NOMO-1 (cell line): Measurements from ENCODE around the gene KRTAP29-1.
A peak's percentile ranks its signal among the peaks of the same experiment; 100 is the strongest.
"Not testable (repeated sequence)": the region's sequence is repeated elsewhere in the genome, so short reads cannot be mapped to it uniquely, and the experiment has no call there.

Source experiments
- DNase-seq, 2 experiments: peaks; one replicate each; lab custom pipeline; 2025; ENCODE audit not compliant: unreplicated experiment in 2 of 2; lab: John Stamatoyannopoulos, UW

Gene KRTAP29-1

DNA sequence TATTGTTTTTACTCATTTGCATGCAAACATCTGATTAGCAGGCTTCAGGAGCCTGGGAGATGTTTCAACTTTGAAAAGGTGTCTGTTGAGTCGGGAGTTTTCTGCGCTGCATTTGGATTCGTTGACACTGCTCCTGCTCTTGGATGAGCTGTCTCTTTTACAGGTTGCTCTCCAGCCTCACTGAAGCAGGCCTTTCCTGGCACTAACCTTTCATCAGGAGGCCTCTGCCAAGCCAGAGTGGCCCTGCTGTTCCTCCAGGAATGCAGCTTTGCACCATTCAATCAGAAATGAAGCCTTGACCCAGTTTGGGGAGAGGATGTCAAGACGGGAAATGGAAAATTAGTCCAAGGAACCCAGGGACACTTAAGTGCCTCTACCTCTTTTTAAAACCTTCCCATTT is 330 bp upstream of the KRTAP29-1 start:
- DNase-seq = no peak

- no peak for DNase-seq
Observed at GRCh38 chr17:41301204-41301790, 1.4 kb downstream of the KRTAP29-1 start.

DNA sequence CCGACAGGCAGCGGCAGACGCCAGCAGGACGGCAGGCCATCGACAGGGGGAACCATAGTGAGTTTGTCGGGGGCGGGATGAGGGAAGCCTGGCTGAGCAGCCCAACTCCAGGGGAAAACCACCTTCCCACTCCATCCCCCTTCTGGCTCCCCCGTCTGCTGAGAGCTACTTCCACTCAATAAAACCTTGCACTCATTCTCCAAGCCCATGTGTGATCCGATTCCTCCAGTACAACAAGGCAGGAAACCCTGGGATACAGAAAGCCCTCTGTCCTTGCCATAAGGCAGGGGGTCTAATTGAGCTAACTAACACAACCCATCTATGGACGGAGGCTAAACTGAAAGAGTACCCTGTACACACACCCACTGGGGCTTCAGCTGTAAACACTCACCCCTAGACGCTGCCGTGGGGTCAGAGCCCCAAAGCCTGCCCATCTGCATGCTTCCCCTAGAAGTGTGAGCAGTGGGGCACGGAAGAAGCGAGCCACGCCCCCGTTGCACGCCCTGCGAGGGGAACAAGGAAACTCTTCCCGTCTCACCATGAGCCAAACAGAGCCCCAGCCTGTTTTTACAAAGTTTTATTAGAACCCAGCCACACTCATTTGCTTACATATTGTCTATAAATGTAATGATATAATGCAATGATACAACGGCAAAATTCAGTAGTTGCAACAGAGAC is 4.1 kb downstream of the KRTAP29-1 start:
- no peak for DNase-seq

DNA sequence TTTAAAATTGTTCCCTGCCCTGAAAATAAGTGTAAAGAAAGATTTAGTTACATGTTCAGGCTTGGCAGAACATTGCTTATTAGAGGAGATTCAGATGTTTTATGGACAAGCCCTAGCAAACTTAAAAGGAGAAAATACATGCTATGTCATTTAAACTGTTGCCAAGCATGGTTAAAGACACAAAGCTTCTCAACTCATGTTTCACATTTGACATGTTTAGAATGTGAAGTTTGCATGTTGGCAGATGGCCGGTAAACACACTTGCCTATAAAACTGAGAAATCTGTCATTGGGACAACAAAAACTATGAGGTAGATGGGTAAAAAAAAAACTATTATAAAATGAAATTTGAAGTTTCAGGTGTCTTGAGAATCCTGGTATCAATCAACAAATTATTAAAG is 5.8 kb downstream of the KRTAP29-1 start:
- no peak for DNase-seq

DNA sequence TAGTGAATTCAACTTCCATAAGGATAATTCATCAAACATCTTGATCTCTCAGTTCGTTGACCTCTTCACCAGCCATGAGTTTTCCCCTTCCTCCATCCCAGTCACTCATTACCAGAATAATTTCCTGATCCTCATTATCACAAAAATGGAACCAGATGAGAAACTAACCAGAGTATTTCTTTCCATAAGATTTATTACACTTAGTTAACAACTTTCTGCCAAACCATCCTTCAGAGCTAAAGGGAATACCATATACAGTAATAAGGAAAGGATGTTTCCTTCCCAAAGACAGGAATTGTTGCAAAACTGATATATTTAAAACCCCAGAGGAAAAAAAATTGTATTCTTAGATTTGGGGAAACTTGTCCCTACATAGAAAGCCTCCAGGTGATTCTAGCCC is 8.6 kb downstream of the KRTAP29-1 start:
- DNase-seq = no peak

DNA sequence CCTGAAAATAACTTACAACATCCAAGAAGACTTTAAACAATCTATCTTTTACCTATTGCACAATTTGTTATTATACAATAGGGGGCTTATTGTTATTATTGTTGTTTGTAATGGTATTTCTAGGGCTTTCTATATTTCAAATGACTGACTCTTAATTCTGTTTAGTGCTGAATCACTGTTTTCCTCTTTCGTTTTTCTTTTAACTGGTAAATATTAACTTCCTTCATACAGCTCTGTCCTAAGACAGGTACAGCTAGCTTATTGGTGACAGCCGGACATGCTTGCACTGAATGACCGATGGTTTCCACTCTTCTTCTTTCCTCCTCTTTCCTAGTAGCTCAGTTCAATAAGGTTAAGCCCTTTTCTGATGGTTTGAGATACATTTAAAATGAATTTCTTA is 15.6 kb downstream of the KRTAP29-1 start:
- DNase-seq = no peak

DNA sequence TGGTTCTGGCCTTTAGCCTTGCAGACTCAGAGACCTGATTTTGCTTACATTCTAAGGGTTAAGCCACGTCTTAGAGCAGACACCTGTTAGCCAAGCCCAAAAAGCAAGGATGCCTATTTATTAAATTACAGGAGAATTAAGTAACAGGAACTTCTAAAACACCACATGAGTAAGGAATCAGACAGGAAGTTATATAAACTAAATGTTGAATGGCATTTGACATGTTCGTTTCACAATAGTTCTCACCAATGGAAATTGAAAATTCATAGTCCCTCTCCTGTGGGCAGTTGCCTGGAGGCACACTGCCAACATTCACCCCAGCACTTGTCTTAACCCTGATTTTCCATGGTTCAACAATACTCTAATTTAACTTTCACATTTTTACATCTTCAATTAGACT is 18.1 kb downstream of the KRTAP29-1 start:
- peak; percentile 28 to 77 for DNase-seq

- no peak for DNase-seq
Observed at GRCh38 chr17:41284043-41284442, 18.6 kb downstream of the KRTAP29-1 start.

DNA sequence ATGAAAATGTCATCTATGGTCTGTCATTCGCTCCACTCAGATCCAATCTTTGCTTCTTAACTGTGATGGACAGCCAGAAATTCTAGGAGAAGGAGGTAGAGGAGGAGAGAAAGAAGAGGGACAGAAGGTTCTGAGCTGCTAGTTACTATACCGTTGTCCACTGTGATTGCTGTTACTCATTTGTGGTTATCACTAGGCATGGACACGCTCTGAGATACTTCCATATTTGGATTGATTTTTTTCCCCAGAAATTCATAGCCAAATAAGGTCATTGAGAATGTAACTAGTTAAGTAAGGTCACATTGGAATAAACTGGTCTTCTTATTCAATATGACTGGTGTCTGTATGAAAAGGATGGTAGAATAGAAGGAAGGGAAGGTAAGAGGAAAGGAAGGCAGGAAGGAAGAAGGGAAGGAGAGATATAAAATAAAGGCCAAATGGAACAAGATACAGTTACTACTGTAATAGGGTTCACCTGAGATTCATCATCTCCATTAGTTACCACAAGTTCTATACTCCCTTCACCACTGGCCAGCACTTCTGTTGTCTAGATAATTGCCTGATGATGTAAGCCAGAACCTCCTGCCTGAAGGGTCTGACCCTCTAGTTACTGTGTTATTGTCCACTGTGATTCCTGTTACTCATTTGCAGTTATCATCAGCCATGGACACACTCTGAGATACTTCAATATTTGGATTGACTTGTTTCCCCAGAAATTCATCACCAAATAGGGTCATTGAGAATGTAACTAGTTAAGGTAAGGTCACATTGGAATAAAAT is 24.3 kb downstream of the KRTAP29-1 start:
- no peak for DNase-seq

DNA sequence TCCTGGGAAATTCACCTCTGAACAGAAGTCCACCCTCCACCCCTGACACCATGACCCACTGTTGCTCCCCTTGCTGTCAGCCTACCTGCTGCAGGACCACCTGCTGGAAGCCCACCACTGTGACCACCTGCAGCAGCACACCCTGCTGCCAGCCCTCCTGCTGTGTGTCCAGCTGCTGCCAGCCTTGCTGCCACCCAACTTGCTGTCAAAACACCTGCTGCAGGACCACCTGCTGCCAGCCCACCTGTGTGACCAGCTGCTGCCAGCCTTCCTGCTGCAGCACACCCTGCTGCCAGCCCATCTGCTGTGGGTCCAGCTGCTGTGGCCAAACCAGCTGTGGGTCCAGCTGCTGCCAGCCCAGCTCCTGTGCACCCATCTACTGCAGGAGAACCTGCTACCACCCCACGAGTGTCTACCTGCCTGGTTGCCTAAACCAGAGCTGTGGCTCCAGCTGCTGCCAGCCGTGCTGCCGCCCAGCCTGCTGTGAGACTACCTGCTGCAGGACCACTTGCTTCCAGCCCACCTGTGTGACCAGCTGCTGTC is 26.9 kb downstream of the KRTAP29-1 start, which contains the start of gene KRTAP9-7:
KRTAP9-7 (plus strand) TSS at position 51 of the 543 bp plus-strand sequence; CDS start at position 51, 0 bp downstream.
- DNase-seq = not testable (repeated sequence)

DNA sequence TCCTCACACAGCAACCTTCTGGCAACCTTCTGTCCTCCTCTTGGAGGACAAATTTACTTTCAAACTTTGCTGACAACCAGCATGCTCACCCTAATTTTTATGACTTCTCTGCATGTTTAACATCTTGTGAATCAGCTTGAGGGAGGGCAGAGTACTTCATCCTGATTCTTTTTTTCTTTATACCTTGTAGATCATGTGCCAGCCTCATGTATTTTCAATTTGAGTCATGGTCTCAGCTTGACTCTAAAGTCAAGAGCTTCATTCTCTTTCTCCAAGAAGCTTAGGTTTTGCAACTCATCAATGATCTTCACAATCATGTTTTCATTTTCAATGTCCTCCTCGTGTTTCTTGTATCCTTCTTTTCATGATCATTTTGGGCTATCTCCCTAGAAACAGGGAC is 30.8 kb downstream of the KRTAP29-1 start:
- DNase-seq = no peak

- DNase-seq = not testable (repeated sequence)
Observed at GRCh38 chr17:41271323-41271722, 31.3 kb downstream of the KRTAP29-1 start.

DNA sequence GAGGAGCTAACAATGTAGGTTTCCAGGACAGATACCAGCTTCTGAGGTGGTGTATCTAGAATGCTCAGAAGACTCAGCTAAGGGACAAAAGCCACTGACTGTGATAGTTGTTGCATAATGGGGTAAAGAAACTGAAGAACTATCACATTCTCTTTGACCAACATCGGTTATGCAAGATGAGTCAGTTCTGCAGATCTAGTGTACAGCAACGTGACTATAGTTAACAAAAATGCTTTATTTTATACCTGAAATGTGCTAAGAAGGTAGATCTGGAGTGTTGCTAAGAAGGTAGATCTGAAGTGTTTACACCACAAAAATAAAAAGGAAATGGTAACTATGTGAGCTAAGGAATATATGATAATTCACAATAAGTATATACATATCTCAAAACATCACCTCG is 34.9 kb downstream of the KRTAP29-1 start:
- peak; percentile 8 to 58 for DNase-seq

DNA sequence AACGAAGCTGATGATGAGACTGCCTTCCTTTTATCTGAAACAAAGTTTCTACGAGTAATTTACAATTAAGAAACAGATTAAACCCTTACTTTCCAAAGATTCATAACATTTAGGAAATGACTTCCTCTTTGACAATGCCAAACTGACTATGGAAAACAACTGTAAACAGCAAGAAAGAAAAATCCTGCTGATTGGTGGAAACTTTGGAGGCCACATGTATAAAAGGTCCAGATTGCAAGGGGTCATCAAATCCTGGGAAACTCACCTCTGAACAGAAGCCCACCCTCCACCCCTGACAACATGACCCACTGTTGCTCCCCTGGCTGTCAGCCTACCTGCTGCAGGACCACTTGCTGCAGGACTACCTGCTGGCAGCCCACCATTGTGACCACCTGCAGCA is 37.6 kb downstream of the KRTAP29-1 start, which contains the start of gene KRTAP9-6:
KRTAP9-6 (plus strand) TSS at position 301 of the 400 bp plus-strand sequence; CDS start at position 301, 0 bp downstream.
- DNase-seq = no peak

GRCh38 chr17:41264599-41264998 is 38.1 kb downstream of the KRTAP29-1 start:
- DNase-seq = no peak

DNA sequence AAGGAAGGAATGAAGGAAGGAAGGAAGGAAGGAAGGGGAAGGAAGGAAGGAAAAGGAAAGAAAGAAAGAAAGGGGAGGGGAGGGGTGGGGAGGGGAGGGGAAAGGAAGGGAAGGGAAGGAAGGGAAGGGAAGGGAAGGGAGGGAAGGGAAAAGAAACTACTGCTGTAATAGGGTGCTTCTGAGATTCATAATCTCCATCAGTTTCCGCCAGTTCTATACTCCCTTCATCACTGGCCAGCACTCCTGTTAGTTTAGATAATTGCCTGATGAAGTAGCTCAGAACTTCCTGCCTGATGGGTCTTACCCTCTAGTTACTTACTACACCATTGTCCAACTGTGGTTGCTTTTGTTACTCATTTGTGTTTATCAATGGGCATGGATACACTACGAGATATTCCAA is 39.4 kb downstream of the KRTAP29-1 start:
- no peak for DNase-seq

DNA sequence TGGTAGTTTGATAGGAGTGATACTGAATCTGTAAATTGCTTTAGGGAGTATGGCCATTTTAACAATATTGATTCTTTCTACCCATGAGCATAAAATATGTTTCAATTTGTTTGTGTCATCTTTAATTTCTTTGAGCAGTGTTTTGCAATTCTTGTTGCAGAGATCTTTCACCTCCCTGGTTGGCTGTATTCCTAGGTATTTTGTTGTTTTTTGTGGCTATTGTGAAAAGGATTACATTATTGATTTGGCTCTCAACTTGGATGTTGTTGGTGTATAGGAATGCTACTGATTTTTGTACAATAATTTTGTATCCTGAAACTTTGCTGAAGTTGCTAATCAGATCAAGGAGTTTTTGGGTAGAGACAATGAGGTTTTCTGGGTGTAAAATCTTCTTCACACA is 44.2 kb downstream of the KRTAP29-1 start:
- no peak for DNase-seq

DNA sequence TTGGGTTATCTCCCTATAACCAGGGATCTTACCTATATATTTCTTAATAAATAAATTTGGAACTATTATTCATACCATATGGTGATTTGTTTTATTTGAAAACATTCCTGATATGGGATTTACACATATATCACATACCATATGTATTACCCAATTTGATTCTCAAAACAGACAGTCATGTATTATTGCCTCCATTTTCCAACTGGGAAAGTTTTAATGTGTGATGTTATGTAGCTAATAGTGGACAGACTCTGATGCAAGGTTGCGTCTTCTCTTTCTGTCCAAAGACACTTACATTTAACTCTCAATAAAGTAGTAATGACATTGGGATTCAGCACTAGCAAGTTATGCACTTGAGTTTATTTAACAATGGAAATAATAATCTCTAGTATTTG is 46.4 kb downstream of the KRTAP29-1 start:
- no peak for DNase-seq

DNA sequence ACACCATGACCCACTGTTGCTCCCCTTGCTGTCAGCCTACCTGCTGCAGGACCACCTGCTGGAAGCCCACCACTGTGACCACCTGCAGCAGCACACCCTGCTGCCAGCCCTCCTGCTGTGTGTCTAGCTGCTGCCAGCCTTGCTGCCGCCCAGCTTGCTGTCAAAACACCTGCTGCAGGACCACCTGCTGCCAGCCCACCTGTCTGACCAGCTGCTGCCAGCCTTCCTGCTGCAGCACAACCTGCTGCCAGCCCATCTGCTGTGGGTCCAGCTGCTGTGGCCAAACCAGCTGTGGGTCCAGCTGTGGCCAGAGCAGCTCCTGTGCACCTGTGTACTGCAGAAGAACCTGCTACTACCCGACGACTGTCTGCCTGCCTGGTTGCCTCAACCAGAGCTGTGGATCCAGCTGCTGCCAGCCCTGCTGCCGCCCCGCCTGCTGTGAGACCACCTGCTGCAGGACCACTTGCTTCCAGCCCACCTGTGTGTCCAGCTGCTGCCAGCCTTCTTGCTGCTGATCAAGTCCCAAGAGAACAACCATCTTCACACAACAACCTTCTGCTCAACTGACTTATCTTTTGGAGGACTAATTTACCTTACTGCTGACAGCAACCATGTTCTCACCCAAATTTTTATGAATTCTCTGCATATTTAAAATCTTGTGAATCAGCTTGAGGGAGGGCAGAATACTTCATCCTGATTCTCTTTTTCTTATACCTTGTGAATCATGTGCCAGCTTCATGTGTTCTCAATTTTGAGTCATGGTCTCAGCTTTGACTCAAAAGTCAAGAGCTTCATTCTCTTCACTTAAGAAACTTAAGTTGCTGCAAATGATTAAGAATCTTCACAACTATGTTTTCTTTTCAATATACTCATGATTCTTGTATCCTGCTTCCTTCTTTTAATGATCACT is 47.0 kb downstream of the KRTAP29-1 start, which contains the start of gene KRTAP9-9:
KRTAP9-9 (plus strand) TSS at position 4 of the 910 bp plus-strand sequence.
- not testable (repeated sequence) for DNase-seq

GRCh38 chr17:41254861-41255260 is 47.8 kb downstream of the KRTAP29-1 start:
- DNase-seq = no peak
